ENCODE measurements around the gene SLC9A9. TPM values are rescaled to one million over a fixed set of nuclear protein-coding genes. Genes with fewer than 3 reads are reported as not detected.

The SLC9A9 gene
- total RNA-seq, 2 donors from 2014 or later: 23.6 to 31.0 TPM

DNA sequence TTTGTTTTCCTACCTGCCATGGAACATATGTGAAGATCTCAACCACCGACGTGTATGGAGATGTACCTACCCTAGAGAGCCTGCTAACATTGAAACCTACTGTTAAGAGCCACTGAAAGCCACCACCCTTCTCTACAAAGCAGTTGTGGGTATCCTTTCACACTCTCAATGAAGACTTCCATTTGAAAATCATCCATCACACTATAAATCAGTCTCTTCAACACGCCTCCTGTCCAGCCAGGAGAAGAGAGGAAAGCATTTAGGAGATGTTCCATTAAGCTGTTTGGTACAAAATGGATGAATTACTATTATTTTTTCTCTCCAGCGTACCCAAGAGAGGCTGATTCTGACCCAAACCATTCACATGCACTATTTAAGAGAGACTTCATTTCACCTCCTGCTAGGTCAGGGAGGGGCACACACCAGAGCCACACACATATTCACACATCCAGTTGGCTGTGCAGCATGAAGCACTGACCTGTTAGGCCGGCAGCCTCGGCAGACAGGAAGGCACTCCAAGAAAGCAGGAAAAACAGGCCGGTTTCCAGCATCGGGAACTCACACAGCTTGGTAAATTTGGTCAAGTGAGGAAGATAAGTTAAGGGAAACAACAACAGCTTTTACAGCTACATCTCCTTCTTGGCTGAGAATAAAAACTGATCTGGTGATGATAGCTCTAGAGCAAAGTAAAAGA lies 274.5 kb downstream of the SLC9A9 start:
- H3K9me3 ChIP-seq: no peaks in the 10 kb centered on the region
- TF ChIP-seq, protein P1, sequence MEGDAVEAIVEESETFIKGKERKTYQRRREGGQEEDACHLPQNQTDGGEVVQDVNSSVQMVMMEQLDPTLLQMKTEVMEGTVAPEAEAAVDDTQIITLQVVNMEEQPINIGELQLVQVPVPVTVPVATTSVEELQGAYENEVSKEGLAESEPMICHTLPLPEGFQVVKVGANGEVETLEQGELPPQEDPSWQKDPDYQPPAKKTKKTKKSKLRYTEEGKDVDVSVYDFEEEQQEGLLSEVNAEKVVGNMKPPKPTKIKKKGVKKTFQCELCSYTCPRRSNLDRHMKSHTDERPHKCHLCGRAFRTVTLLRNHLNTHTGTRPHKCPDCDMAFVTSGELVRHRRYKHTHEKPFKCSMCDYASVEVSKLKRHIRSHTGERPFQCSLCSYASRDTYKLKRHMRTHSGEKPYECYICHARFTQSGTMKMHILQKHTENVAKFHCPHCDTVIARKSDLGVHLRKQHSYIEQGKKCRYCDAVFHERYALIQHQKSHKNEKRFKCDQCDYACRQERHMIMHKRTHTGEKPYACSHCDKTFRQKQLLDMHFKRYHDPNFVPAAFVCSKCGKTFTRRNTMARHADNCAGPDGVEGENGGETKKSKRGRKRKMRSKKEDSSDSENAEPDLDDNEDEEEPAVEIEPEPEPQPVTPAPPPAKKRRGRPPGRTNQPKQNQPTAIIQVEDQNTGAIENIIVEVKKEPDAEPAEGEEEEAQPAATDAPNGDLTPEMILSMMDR (IDR thresholded peaks at IDR 0.05): no peak
- TF ChIP-seq POLR2AphosphoS5 (IDR thresholded peaks at IDR 0.05): no peak
- no peak for TF ChIP-seq POLR2A (IDR thresholded peaks at IDR 0.05)

DNA sequence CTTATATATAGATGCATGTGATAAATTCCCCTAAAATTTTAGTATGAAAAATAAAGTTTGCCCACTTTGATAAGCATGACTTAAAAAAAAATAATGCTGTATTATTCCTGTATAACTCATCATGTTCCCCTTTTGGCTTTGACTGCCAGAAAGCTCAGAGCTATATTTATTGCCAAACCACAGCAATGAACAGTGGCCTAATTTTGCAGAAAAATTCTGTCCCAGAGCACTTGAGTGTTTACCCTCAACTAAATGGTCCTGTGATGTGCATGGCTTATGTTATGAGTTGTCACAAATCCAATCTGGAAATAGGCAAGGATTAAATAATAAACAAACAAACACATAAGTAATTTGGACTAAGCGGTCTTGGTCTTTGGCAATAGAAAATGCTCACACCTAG lies 276.7 kb downstream of the SLC9A9 start:
- Histone ChIP-seq H3K4me1 (replicated peaks) (no peaks in the 10 kb centered on the region), H3K4me3 (no peak overlapping the region), H3K27me3 (replicated peaks; ENCODE audit: insufficient read depth) (no peaks in the 10 kb centered on the region), H3K9me3 (no peaks in the 10 kb centered on the region), H3K27ac (no peak overlapping the region), H3K36me3 (no peaks in the 10 kb centered on the region)
- intact Hi-C loops (cut with DNase I): no loop called here
- DNase-seq (ENCODE audit: low spot score): no peak
- WGBS: 72% methylated on average over 1 of the region's 1 CpG
- TF ChIP-seq, protein P1 (IDR thresholded peaks at IDR 0.05): no peak

More for the DNA sequence above, 274.5 kb downstream of the SLC9A9 start:
- Histone ChIP-seq H3K4me1 (replicated peaks) (no peaks in the 10 kb centered on the region), H3K36me3 (no peaks in the 10 kb centered on the region), H3K27ac (no peak overlapping the region), H3K4me3 (no peak overlapping the region), H3K27me3 (replicated peaks; ENCODE audit: insufficient read depth) (no peaks in the 10 kb centered on the region)
- intact Hi-C loops (cut with DNase I): no loop called here
- WGBS: 62% methylated on average over 8 of the region's 8 CpGs
- DNase-seq (ENCODE audit: low spot score): no peak

DNA sequence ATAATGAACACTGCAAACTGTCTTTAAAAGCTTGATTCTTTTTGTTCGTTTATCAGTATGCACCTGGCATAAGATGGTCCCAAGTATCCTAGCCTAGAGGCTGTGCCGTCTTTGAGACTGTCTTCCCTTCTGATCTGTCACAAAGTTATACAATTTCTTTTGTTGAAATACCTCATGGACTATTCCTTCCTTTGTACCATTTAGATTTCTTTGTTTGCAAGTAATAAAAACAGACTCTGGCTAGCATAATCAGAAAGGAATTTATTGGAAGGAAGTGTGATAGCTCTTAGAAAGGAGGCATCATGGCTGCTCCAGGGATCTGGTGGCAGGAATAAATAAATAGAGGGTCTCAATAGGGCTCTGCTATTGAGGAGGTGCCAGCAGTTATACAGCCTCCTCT lies 280.4 kb downstream of the SLC9A9 start:
- H3K4me1 ChIP-seq (replicated peaks): no peaks in the 10 kb centered on the region
- WGBS: 34% methylated on average over 2 of the region's 2 CpGs
- no peak overlapping the region for H3K27ac ChIP-seq

DNA sequence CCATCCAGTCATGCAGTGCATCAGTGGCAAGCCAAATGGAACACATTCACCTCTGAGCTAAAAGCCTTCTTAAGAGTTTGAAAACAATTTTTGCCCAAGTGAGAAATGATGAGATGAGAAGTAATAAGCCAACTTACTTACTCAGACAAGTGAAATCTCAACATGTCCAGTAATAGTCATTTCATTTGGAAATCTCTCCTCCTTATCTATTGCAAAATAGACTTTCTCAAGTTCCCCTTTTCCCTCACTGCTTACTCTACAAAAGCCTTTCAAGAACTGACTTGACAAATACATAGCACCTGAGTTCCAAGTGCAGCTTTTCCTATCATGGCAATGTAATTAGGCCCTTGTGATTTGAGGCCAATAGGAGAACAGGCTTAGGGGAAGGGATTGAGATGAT lies 282.3 kb downstream of the SLC9A9 start:
- intact Hi-C loops (cut with DNase I): no loop called here
- Histone ChIP-seq H3K27ac (no peak overlapping the region), H3K4me3 (no peak overlapping the region), H3K4me1 (replicated peaks) (no peaks in the 10 kb centered on the region), H3K36me3 (no peaks in the 10 kb centered on the region), H3K9me3 (no peaks in the 10 kb centered on the region), H3K27me3 (replicated peaks; ENCODE audit: insufficient read depth) (no peaks in the 10 kb centered on the region)
- TF ChIP-seq POLR2AphosphoS5 (IDR thresholded peaks at IDR 0.05): no peak
- TF ChIP-seq POLR2A (IDR thresholded peaks at IDR 0.05): no peak
- TF ChIP-seq, protein P1 (IDR thresholded peaks at IDR 0.05): no peak
- DNase-seq (ENCODE audit: low spot score): no peak

More for the DNA sequence above, 280.4 kb downstream of the SLC9A9 start:
- intact Hi-C loops (cut with DNase I): no loop called here
- H3K36me3 ChIP-seq: no peaks in the 10 kb centered on the region
- no peak overlapping the region for H3K4me3 ChIP-seq
- TF ChIP-seq, protein P1 (IDR thresholded peaks at IDR 0.05): no peak
- TF ChIP-seq POLR2A (IDR thresholded peaks at IDR 0.05) (no peak), POLR2AphosphoS5 (IDR thresholded peaks at IDR 0.05) (no peak)
- DNase-seq (ENCODE audit: low spot score): no peak
- no peaks in the 10 kb centered on the region for H3K27me3 ChIP-seq (replicated peaks; ENCODE audit: insufficient read depth)
- no peaks in the 10 kb centered on the region for H3K9me3 ChIP-seq

DNA sequence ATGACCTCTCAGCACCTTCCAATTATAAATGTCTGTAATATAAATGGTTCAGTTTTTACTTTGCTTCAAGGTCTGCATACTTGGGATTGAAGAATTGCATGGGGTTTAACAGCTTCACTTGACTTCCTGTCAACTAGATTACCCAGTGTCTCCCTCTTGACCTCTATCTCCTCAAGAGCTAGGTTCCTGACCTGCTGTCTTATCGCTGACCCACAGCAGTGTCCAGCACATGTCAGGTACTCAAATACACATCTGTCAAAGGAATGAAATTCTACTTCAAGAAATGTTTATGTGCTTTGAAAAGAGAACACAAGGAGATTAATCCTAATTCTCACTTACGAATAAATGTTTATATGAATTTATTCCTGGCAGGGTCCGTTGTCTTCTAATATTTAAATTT lies 284.5 kb downstream of the SLC9A9 start:
- no peak overlapping the region for H3K27ac ChIP-seq
- H3K9me3 ChIP-seq: no peaks in the 10 kb centered on the region
- TF ChIP-seq POLR2AphosphoS5 (IDR thresholded peaks at IDR 0.05) (no peak), POLR2A (IDR thresholded peaks at IDR 0.05) (no peak)
- TF ChIP-seq, protein P1 (IDR thresholded peaks at IDR 0.05): no peak
- H3K36me3 ChIP-seq: no peaks in the 10 kb centered on the region
- no peaks in the 10 kb centered on the region for H3K27me3 ChIP-seq (replicated peaks; ENCODE audit: insufficient read depth)
- no peaks in the 10 kb centered on the region for H3K4me1 ChIP-seq (replicated peaks)
- DNase-seq (ENCODE audit: low spot score): no peak
- intact Hi-C loops (cut with DNase I): no loop called here
- WGBS: 89% methylated on average over 3 of the region's 3 CpGs
- no peak overlapping the region for H3K4me3 ChIP-seq

Measured in prostate gland (tissue), 2 donors.